ENCODE measurements around the gene GJB6. TPM values are rescaled to one million over a fixed set of nuclear protein-coding genes. Genes with fewer than 3 reads are reported as not detected.

The GJB6 gene
- total and polyA plus RNA-seq, 2 of the 4 experiments (the other 2 are of a cell fraction): not detected

DNA sequence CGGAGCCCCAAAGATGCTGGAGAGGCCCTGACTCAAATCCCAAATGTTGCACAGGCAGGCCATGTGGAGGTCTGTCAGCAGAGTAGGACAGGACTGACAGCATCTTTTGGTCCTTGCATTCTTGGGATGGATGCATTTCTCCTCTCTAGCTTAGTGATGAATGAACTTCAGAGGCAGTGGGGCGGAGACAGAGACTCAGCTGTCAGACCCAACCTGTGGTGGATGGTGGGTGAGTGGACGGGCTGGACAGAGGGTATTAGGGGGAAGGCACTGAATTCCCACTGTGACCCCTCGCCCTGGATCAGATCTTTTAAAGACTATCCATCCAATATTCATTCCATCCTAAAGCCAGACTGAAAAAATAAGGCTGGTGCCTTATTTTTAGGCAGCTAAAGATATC is 39.3 kb upstream of the GJB6 start:
- WGBS, 2 experiments (ENCODE audit: extremely low coverage in 2 of 2, insufficient read length in 1 of 2): no CpG with 5 or more reads among the region's 4 CpGs
- POLR2A ChIA-PET (ENCODE audit: unreplicated experiment): no interaction called here

More for the DNA sequence above, 39.3 kb upstream of the GJB6 start:
- no peak overlapping the region for H3K56ac ChIP-seq (ENCODE audit: extremely low read depth, insufficient read depth, low read length)
- H2BK20ac ChIP-seq (ENCODE audit: low read depth, low read length): no peak overlapping the region
- no peaks in the 10 kb centered on the region for H3K79me1 ChIP-seq (ENCODE audit: low read depth in 1 of 2, low read length in 2 of 2)
- in situ Hi-C loops (cut with MboI; ENCODE audit: low sequenced_read_pairs): no loop called here
- H3K4me3 ChIP-seq (ENCODE audit: insufficient read depth, low read depth, low read length): no peak overlapping the region
- no peak overlapping the region for H3K27ac ChIP-seq (ENCODE audit: insufficient read depth, low read length)
- H3K9me3 ChIP-seq (ENCODE audit: control insufficient read depth, insufficient read depth, low read length): no peaks in the 10 kb centered on the region
- TF ChIP-seq BHLHE40 (IDR thresholded peaks at IDR 0.05; ENCODE audit: low read depth, low read length) (no peak), FOS (IDR thresholded peaks at IDR 0.05; ENCODE audit: low read depth, low read length) (no peak), CTCF (conservative IDR thresholded peaks at IDR 0.05; ENCODE audit: low read depth, low read length) (no peak), POLR2A (IDR thresholded peaks at IDR 0.05; ENCODE audit: low read depth, low read length) (no peak), MXI1 (IDR thresholded peaks at IDR 0.05; ENCODE audit: borderline replicate concordance, low read depth, low read length) (no peak), MAZ (IDR thresholded peaks at IDR 0.05; ENCODE audit: borderline replicate concordance, low read depth, low read length) (no peak), CHD1 (IDR thresholded peaks at IDR 0.05; ENCODE audit: low read depth, low read length) (no peak), SMC3 (IDR thresholded peaks at IDR 0.05; ENCODE audit: low read depth, low read length) (no peak), NFE2L2 (IDR thresholded peaks at IDR 0.05; ENCODE audit: low read depth, low read length) (no peak), RFX5 (IDR thresholded peaks at IDR 0.05; ENCODE audit: low read depth, low read length) (no peak), MAFK (IDR thresholded peaks at IDR 0.05; ENCODE audit: low read depth, low read length) (no peak), RAD21 (IDR thresholded peaks at IDR 0.05; ENCODE audit: low read length) (no peak), CEBPB (IDR thresholded peaks at IDR 0.05; ENCODE audit: low read depth, low read length) (no peak), RCOR1 (IDR thresholded peaks at IDR 0.05; ENCODE audit: insufficient replicate concordance, low read length) (no peak)
- TF ChIP-seq, protein P1, sequence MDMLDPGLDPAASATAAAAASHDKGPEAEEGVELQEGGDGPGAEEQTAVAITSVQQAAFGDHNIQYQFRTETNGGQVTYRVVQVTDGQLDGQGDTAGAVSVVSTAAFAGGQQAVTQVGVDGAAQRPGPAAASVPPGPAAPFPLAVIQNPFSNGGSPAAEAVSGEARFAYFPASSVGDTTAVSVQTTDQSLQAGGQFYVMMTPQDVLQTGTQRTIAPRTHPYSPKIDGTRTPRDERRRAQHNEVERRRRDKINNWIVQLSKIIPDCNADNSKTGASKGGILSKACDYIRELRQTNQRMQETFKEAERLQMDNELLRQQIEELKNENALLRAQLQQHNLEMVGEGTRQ (IDR thresholded peaks at IDR 0.05; ENCODE audit: low read depth, low read length): no peak
- TF ChIP-seq, protein P2, sequence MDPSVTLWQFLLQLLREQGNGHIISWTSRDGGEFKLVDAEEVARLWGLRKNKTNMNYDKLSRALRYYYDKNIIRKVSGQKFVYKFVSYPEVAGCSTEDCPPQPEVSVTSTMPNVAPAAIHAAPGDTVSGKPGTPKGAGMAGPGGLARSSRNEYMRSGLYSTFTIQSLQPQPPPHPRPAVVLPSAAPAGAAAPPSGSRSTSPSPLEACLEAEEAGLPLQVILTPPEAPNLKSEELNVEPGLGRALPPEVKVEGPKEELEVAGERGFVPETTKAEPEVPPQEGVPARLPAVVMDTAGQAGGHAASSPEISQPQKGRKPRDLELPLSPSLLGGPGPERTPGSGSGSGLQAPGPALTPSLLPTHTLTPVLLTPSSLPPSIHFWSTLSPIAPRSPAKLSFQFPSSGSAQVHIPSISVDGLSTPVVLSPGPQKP (IDR thresholded peaks at IDR 0.05; ENCODE audit: borderline replicate concordance, low read depth, low read length): no peak
- H4K5ac ChIP-seq (ENCODE audit: low read depth, low read length): no peak overlapping the region
- no peak overlapping the region for H3K18ac ChIP-seq (ENCODE audit: low read depth, low read length)
- no peak for DNase-seq
- no peaks in the 10 kb centered on the region for H4K20me1 ChIP-seq (ENCODE audit: insufficient read depth, low read length)
- H3K9ac ChIP-seq (ENCODE audit: low read depth, low read length): no peak overlapping the region
- H3K9me1 ChIP-seq (ENCODE audit: insufficient read depth, low read length): no peaks in the 10 kb centered on the region
- CTCF ChIA-PET: no interaction called here
- H3K14ac ChIP-seq (replicated peaks; ENCODE audit: low read depth, low read length): no peak overlapping the region
- no peak overlapping the region for H3K4me2 ChIP-seq (ENCODE audit: low read depth, low read length)
- intact Hi-C loops (cut with micrococcal nuclease): no loop called here
- H4K91ac ChIP-seq (ENCODE audit: insufficient read depth, low read depth, low read length): no peak overlapping the region
- dilution Hi-C loops (cut with HindIII; ENCODE audit: low sequenced_read_pairs, unreplicated experiment): no loop called here
- no peak overlapping the region for H2BK5ac ChIP-seq (ENCODE audit: low read depth, low read length, poor library complexity, severe bottlenecking)
- H3K4ac ChIP-seq (ENCODE audit: low read depth, low read length): no peak overlapping the region
- no TSS peak for BruUV-seq (replicated peaks)
- H2AK5ac ChIP-seq (ENCODE audit: low read depth, low read length): no peak overlapping the region
- H2BK120ac ChIP-seq (ENCODE audit: low read depth, low read length): no peak overlapping the region
- H3K36me3 ChIP-seq (ENCODE audit: control insufficient read depth, insufficient read depth, low read length): no peaks in the 10 kb centered on the region
- H3K4me1 ChIP-seq (ENCODE audit: control insufficient read depth, insufficient read depth, low read length): no peaks in the 10 kb centered on the region
- no peak for ATAC-seq (ENCODE audit: low read depth)
- no peak overlapping the region for H2AK9ac ChIP-seq (replicated peaks; ENCODE audit: low read depth, low read length, poor library complexity)
- H3K23ac ChIP-seq (ENCODE audit: low read depth, low read length): no peak overlapping the region
- H3K27me3 ChIP-seq (ENCODE audit: control insufficient read depth, insufficient read depth, low read length): peaks cover 26% of the 10 kb centered on the region
- H2BK15ac ChIP-seq (ENCODE audit: low read depth, low read length): no peak overlapping the region
- no peak overlapping the region for H2AFZ ChIP-seq (replicated peaks; ENCODE audit: low read length, poor library complexity)
- H4K8ac ChIP-seq (ENCODE audit: low read depth in 2 of 2, low read length in 2 of 2): no peak overlapping the region

Data from IMR-90 (cell line).